NCI-H146 treated with DMSO at 0.1 percent for 48 hours (cell line): Measurements from ENCODE around the gene DOK6.
A peak's percentile ranks its signal among the peaks of the same experiment; 100 is the strongest.

Experiments
- DNase-seq: peaks from one replicate; lab custom pipeline; 2025; ENCODE audit not compliant: unreplicated experiment; lab: John Stamatoyannopoulos, UW

DOK6 gene

DNA sequence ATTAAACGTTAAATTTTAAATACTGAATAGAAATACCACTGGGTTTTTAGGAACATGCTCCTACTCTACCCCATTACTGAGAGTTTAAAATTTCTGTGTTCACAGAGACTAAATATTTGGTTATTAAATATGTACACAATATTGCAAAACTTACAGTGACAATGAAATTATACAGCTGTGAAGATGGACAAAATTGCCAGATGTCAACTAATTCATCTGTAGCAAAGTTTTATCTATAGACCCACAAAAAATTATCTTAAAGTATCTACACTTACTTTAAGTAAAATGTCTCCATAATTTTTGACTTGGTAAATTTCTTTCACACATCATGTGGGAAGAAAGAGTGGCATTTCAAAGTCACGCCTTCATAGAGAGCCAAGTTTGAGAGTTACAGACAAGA, 333.8 kb downstream of the DOK6 start:
- no peak for DNase-seq

- DNase-seq: no peak
Observed at GRCh38 chr18:69736730-69737129, 336.0 kb downstream of the DOK6 start.

GRCh38 chr18:69737851-69738250, 337.2 kb downstream of the DOK6 start:
- no peak for DNase-seq

GRCh38 chr18:69747388-69747787, 346.7 kb downstream of the DOK6 start:
- no peak for DNase-seq

- peak; percentile 96 for DNase-seq
Observed at GRCh38 chr18:69752737-69753380, 352.2 kb downstream of the DOK6 start.

DNA sequence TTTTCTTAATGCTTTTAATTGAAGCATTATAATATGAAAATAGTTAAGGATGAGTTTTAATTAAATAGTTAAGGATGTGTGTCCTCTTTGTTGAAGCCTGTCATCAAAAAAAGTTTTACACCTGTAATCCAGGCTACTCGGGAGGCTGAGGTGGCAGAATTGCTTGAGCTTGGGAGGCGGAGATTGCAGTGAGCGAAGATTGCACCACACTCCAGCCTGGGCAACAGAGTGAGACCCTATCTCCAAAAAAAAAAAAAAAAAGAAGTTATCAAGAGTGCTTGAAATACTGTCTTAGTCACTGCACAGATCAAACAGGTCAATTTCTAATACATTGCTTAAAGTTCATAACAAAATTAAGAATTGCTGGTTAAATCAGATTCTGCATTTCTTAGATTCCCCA, 353.4 kb downstream of the DOK6 start:
- no peak for DNase-seq

- DNase-seq: no peak
Observed at GRCh38 chr18:69755041-69755440, 354.4 kb downstream of the DOK6 start.

DNA sequence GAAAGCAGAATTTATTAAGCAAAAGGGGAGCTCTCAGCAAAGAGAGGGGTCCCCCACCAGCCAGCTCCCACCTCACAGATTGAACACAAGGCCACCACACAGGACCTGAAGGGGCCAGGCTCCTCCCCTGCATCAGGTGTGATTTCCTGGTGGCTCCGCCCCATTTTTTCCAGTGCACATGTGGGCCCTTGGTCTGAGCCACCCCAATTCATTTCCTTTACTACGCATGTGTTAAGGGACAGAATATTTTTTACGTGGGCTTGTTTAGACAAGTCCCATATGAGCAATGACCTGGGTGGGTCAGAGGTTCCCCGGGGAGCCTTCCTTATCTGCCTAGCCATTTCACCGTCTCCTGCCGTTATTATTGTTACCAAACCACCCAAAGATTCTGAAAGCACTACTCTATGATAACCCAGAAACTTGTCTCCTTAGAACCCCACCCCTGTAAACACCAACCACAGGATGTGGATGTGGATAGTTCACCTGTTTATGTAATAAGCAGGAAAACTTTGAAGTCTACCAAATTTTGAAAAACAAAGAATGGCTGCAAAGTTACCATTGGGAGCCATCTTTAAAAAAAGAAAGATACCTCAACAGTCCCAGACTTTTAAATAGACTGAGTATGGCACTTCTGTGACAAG, 355.3 kb downstream of the DOK6 start:
- DNase-seq: no peak

DNA sequence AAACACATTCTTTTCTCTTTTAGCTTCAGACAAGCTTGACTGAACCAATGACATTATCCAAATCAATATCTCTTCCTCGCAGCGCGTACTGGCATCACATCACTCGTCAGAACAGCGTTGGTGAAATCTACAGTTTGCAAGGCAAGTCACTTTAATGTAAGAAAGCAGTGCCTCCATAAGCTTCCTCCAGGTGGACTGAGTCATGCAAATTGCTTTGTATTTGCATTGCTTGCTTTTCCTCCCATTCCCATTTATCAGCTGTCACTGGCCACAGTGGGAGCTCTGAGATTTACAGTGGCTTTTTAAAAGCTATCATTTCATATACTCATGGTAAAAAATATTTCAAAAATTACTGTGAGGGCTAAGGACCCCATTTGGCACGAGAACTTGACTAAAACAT, 357.0 kb downstream of the DOK6 start:
- peak; percentile 97 for DNase-seq

GRCh38 chr18:69758458-69758857, 357.8 kb downstream of the DOK6 start:
- no peak for DNase-seq

DNA sequence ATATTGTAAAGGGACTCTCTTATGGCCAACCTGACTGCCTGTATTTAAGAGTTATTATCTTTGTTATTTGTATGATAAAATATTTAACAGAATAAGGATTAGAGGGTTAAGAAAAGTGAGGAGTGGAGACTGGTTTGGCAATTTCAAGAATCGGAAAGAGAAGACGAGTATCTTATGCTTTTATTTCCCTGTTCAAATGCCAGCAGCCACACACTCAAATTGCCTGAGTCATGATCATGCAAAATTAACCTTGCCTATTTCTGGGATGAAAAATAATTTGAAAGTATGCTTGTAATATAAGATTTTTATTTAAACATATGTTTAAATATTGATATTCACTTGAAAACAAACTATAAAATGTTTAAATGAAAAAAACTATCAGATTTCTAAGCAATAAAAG, 358.4 kb downstream of the DOK6 start:
- no peak for DNase-seq

- DNase-seq: no peak
Observed at GRCh38 chr18:69763002-69763401, 362.3 kb downstream of the DOK6 start.

DNA sequence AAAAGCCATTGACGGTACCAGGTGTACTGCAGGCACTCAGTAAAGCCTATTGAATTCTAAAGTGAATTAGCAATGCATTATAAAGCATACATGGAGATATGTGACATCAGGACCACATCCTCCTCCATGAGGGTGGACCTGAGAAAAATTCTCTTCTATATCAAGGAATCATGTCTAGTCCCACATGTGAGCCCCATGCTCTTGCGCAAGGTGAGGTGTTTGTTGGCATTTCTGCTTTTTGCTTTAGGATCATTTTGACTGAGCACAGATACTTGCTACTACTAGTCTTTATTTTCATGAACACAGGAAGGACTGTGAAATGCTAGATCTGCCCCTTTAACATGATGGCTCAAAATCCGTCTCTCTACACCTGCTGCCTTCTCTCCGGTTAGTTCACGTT, 363.1 kb downstream of the DOK6 start:
- no peak for DNase-seq

DNA sequence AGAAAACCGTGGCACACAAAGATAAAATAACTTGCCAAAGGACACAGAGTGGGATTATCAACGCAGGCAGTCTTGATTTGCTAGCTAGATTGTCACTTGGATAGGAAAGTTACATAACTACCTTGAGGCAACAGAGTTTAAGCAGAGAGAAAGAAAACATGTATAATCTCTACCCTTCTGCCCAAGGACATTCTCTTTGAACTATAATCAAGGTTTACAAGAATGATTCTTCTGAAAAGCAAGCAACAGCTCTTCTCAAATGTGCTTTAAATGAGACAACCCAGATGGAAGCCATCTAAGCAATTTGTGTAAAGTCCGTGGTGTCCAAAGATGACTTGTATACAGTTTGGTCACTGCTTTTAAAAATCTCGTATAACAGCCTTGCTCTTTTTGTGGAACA, 369.6 kb downstream of the DOK6 start:
- no peak for DNase-seq

DNA sequence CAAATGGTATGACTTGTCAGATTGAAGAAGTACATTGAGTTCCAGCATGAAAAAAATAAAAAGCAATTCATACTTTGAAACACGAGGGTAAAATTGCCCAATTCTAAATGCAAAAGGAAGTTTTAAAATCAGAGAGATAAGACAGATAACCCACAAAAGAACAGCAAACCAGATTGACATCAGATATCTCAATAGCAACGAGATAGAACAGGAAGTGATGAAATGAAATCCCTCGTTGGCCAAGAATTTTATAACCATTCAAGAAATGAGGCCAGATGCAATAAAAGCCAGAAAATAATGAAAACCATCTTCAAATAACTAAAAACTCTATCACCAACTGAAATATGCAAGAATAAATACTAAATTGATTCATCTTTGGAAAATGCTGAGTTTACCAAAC, 374.1 kb downstream of the DOK6 start:
- DNase-seq: no peak

- no peak for DNase-seq
Observed at GRCh38 chr18:69777248-69777647, 376.6 kb downstream of the DOK6 start.

DNA sequence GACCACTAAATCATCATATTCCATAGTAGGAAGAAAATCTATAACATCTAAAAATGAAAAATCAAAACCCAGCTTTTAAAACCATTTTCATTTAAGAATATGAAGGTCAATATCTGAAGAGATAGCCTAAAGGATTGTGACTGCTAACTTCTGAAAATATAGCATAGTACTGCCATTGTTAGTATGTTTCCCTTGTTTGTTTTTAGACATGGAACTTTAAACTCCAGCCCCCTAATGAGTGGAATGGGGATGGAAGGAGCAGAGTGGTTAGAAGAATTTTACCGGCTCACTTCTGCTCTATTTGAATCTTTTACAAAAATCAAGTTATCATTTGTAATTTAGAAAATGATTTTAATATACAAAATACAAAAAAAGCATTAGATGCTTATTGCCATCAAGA, 378.0 kb downstream of the DOK6 start:
- DNase-seq: no peak

- no peak for DNase-seq
Observed at GRCh38 chr18:69780851-69781250, 380.2 kb downstream of the DOK6 start.

GRCh38 chr18:69784815-69785214, 384.1 kb downstream of the DOK6 start:
- no peak for DNase-seq

- DNase-seq: no peak
Observed at GRCh38 chr18:69785466-69785865, 384.8 kb downstream of the DOK6 start.

DNA sequence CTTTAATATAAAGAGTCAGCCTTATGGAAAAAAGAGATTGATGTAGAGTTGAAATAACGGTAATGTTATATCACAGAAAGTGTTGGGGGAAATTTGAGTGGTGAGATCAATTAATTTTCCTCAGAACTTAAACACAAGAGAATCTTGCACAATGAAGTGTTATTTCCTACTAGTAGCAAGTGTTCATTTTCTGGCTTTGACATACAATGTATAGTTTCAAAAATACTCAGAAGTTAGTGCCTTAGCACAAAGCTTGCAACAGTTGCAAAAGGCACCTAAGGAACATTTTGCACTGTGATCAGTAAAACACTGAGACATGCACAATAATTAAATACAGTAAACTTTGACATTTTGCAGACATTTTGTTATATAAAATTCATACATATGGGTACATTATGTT, 385.7 kb downstream of the DOK6 start:
- DNase-seq: no peak

DNA sequence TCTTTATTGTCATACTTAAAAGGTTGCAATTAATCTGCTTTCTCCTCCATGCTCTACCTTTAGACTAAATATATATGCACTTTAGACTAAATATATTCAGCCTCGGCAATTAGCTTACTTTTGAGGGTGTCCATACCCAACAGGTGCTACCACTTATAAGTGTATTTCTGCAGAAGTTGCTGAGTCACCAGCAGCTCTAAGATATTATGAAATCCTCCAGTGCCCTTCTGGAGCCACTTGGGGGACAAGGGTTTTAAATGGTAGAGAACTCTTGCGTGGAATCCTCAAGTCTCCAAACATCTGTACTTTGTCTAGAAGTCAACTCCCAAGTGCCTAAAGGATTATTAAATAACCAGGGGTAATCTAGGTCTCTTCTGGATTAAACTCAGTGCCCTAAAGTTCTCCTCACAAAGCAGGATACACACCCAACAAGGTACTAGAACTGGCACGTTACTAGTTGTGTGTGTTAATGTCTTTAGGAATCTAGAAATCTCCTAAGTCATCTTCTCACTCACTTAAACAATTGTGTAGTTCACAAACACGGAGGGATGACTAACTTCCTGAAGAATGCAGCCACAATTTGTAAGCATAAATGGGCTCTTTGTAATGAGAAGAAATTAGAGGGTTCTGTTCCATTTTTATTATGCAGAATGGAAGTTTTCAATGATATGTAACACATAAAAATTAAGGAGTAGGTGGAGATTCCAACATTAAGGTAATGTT, 387.3 kb downstream of the DOK6 start:
- no peak for DNase-seq
